B cell (primary cell): Measurements from ENCODE around the gene GRM4. TPM values are rescaled to one million over a fixed set of nuclear protein-coding genes. Genes with fewer than 3 reads are reported as not detected.
"Not testable (repeated sequence)": the region's sequence is repeated elsewhere in the genome, so short reads cannot be mapped to it uniquely, and the experiment has no call there.

Experiments used
- ATAC-seq: fragments of 200-7000 bp; cut with Tn5 transposase; one replicate; pipeline ENCODE4 v1.10.0; 2021; ENCODE audit warnings: low read depth, mild to moderate bottlenecking, moderate number of reproducible peaks, moderate library complexity
- CTCF ChIA-PET: fragments of 350-600 bp; sonication (Branson Sonifier 250); formaldehyde crosslinking; loops from one replicate; lab custom pipeline; 2021; ENCODE audit warnings: antibody characterized with exemption, inconsistent platforms; lab: Charles Lee
- POLR2A ChIA-PET: fragments of 350-600 bp; sonication (Branson Sonifier 250); formaldehyde crosslinking; loops from one replicate; lab custom pipeline; 2021; ENCODE audit warnings: antibody characterized with exemption; lab: Charles Lee
- DNase-seq: peaks from one replicate; pipeline ENCODE4 v3.0.0; 2013
- H2AFZ ChIP-seq: 2 replicates; pipeline ENCODE4 v1.6.1; 2012; ENCODE audit warnings: mild to moderate bottlenecking, low read depth, low read length; ENCODE audit not compliant: insufficient read depth, poor library complexity, severe bottlenecking
- H3K27ac ChIP-seq, 2 donors: 1 replicate in 1 of 2; 2 replicates in 1 of 2; pipeline ENCODE4 v1.5.1; 2012 to 2013; ENCODE audit warnings: low read length in 2 of 2, mild to moderate bottlenecking in 2 of 2, moderate library complexity in 1 of 2
- H3K27me3 ChIP-seq, 4 experiments: fragments of 200-600 bp in 1 of 4; sonication (generic) in 1 of 4; replicated peaks in 1 of 4; 1 replicate in 2 of 4; 2 replicates in 2 of 4; pipeline versions ENCODE4 v1.6.1 to v1.7.0; 2013 to 2016; ENCODE audit warnings: low read length in 3 of 4, mild to moderate bottlenecking in 2 of 4, mixed read lengths in 1 of 4, moderate library complexity in 1 of 4; ENCODE audit not compliant: insufficient read depth in 4 of 4, control insufficient read depth in 3 of 4; ENCODE audit errors: control extremely low read depth in 1 of 4
- H3K36me3 ChIP-seq, 2 experiments: replicated peaks in 1 of 2; 1 replicate in 1 of 2; 2 replicates in 1 of 2; pipeline versions ENCODE4 v1.6.1 to v1.7.1; 2013; ENCODE audit warnings: low read length in 1 of 2; ENCODE audit not compliant: insufficient read depth in 2 of 2, control insufficient read depth in 1 of 2; ENCODE audit errors: control extremely low read depth in 1 of 2, extremely low read depth in 1 of 2
- H3K4me1 ChIP-seq, 2 donors: fragments of 200-600 bp in 1 of 2; sonication (generic) in 1 of 2; 1 replicate in 1 of 2; 2 replicates in 1 of 2; pipeline versions ENCODE4 v1.5.1 to v1.6.1; 2013 to 2017; ENCODE audit warnings: low read length in 2 of 2; ENCODE audit not compliant: control insufficient read depth in 2 of 2, insufficient read depth in 2 of 2
- H3K4me2 ChIP-seq: replicated peaks from 2 replicates; pipeline ENCODE3; 2012; ENCODE audit warnings: mild to moderate bottlenecking, low read depth, low read length; ENCODE audit not compliant: poor library complexity, severe bottlenecking
- H3K4me3 ChIP-seq, 5 experiments: fragments of 200-600 bp in 1 of 5; sonication (generic) in 1 of 5; 1 replicate in 3 of 5; 2 replicates in 2 of 5; pipeline versions ENCODE4 v1.5.1 to v1.7.0; 2011 to 2016; ENCODE audit warnings: low read length in 4 of 5, mild to moderate bottlenecking in 4 of 5, low read depth in 2 of 5, control low read depth in 1 of 5, moderate library complexity in 1 of 5; ENCODE audit not compliant: insufficient read depth in 1 of 5; ENCODE audit errors: control extremely low read depth in 1 of 5, extremely low read depth in 1 of 5
- H3K79me2 ChIP-seq: fragments of 200-600 bp; sonication (generic); one replicate; pipeline ENCODE4 v1.6.0; 2016; ENCODE audit warnings: low read length; ENCODE audit not compliant: control insufficient read depth, insufficient read depth
- H3K9ac ChIP-seq: fragments of 200-600 bp; sonication (generic); 2 replicates; pipeline ENCODE4 v1.6.1; 2017; ENCODE audit warnings: mild to moderate bottlenecking, low read length, moderate library complexity
- H3K9me3 ChIP-seq, 3 donors: one replicate each; pipeline versions ENCODE4 v1.6.1 to v1.7.1; 2013; ENCODE audit warnings: low read length in 2 of 3; ENCODE audit not compliant: control insufficient read depth in 2 of 3, insufficient read depth in 1 of 3; ENCODE audit errors: control extremely low read depth in 1 of 3
- H4K20me1 ChIP-seq: 2 replicates; pipeline ENCODE4 v1.6.0; 2012; ENCODE audit warnings: mild to moderate bottlenecking, low read length; ENCODE audit not compliant: insufficient read depth, control insufficient read depth, poor library complexity, severe bottlenecking
- H3K27ac Mint-ChIP-seq: one replicate; pipeline ENCODE4 v1.8.0; 2021; ENCODE audit warnings: mixed read lengths
- H3K27me3 Mint-ChIP-seq: one replicate; pipeline ENCODE4 v1.8.0; 2021; ENCODE audit warnings: mixed read lengths
- H3K4me1 Mint-ChIP-seq: one replicate; pipeline ENCODE4 v1.8.0; 2021; ENCODE audit warnings: mixed read lengths
- H3K4me3 Mint-ChIP-seq: one replicate; pipeline ENCODE4 v1.8.0; 2021; ENCODE audit warnings: mixed read lengths
- H3K9me3 Mint-ChIP-seq: one replicate; pipeline ENCODE4 v1.8.0; 2022; ENCODE audit warnings: mixed read lengths; ENCODE audit not compliant: insufficient read depth
- EZH2 ChIP-seq: IDR thresholded peaks from 2 replicates; pipeline ENCODE4 v1.6.1; 2012; ENCODE audit warnings: borderline replicate concordance, low read depth, mild to moderate bottlenecking, moderate library complexity, low read length; ENCODE audit not compliant: insufficient read depth, poor library complexity, severe bottlenecking
- WGBS: methylation state at CpG from one replicate; pipeline ENCODE4 v1.1.5; 2013; ENCODE audit warnings: missing lambda C conversion rate; ENCODE audit not compliant: insufficient coverage; 5-methylcytosine and 5-hydroxymethylcytosine counted together
- intact Hi-C: fragments of 100-400 bp; cut with micrococcal nuclease; formaldehyde crosslinking; loops from one replicate; pipeline ENCODE4 v1.10.0; 2022
- polyA plus RNA-seq: library from polyadenylated mRNA; depleted of rRNA; stranded (reverse); fragments of >200 nt; gene quantifications from 2 replicates; pipeline ENCODE4 v1.2.3, GENCODE V29; 2012
- total RNA-seq, 2 donors: library from RNA; stranded (reverse); fragments of 120-200 nt in 1 of 2; gene quantifications; 1 replicate in 1 of 2; 2 replicates in 1 of 2; pipeline versions ENCODE4 v1.2.3 to v1.2.4, GENCODE V29; 2013 to 2022
- TF ChIP-seq, protein P1 (sequence below): fragments of 200-600 bp; IDR thresholded peaks from one replicate; pipeline ENCODE4 v1.8.0; 2022; ENCODE audit warnings: antibody characterized with exemption, mild to moderate bottlenecking

The GRM4 gene
- total and polyA plus RNA-seq, 2 donors (not counting 1 experiment from before 2014, with no cell fraction given): 0.04 TPM; not detected in 1

DNA sequence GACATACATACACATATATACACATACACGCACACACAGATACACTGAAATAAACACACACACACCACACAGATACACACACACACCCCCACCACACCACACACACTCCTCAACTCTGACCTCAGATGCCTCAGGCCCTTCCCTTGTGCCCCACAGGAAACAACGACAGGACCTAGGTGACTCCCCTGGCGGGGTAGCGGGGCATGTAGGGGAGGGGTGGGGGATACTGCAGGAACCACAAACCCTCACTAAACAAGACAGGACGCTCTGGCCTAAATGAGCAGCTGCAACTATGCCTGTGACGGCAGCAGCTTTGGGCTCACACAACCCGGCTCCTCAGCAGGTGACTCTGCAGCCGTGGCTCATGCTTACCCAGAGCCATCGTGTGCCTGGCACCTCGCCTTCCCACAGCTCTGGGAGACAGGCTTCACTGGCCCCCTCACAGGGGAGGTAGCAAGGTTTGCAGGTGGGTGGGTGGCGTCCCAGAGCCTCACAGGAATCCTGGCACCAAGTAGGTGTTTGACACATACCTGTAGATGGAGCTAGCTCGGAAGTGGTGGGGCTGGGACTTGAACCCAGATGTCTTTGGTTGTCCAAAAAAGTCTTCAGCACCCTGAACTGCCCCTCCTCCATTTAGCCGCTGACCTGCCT, 100.8 kb downstream of the GRM4 start:
- no peaks in the 10 kb centered on the region for H3K36me3 ChIP-seq
- H3K9me3 Mint-ChIP-seq: no peaks in the 10 kb centered on the region
- no peak overlapping the region for H3K27ac Mint-ChIP-seq
- no peak for TF ChIP-seq EZH2
- TF ChIP-seq, protein P1, sequence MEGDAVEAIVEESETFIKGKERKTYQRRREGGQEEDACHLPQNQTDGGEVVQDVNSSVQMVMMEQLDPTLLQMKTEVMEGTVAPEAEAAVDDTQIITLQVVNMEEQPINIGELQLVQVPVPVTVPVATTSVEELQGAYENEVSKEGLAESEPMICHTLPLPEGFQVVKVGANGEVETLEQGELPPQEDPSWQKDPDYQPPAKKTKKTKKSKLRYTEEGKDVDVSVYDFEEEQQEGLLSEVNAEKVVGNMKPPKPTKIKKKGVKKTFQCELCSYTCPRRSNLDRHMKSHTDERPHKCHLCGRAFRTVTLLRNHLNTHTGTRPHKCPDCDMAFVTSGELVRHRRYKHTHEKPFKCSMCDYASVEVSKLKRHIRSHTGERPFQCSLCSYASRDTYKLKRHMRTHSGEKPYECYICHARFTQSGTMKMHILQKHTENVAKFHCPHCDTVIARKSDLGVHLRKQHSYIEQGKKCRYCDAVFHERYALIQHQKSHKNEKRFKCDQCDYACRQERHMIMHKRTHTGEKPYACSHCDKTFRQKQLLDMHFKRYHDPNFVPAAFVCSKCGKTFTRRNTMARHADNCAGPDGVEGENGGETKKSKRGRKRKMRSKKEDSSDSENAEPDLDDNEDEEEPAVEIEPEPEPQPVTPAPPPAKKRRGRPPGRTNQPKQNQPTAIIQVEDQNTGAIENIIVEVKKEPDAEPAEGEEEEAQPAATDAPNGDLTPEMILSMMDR: no peak
- ATAC-seq (peak; percentile 21), DNase-seq (no peak)
- H3K4me1 Mint-ChIP-seq: peaks cover 11% of the 10 kb centered on the region
- peaks cover 0 to 20% (median 0%) of the 10 kb centered on the region in 3 donors for H3K9me3 ChIP-seq
- CTCF ChIA-PET: no interaction called here
- no peaks in the 10 kb centered on the region for H4K20me1 ChIP-seq
- no peak overlapping the region for H3K27ac ChIP-seq
- no peak overlapping the region for H3K4me3 ChIP-seq
- H3K27me3 Mint-ChIP-seq: peaks cover 10% of the 10 kb centered on the region
- no peaks in the 10 kb centered on the region for H3K79me2 ChIP-seq
- no peaks in the 10 kb centered on the region for H3K4me1 ChIP-seq
- H3K4me3 Mint-ChIP-seq: no peak overlapping the region
- H3K27me3 ChIP-seq: no peaks in the 10 kb centered on the region
- 30% methylated on average over 9 of the region's 13 CpGs for WGBS
- no peak overlapping the region for H2AFZ ChIP-seq
- H3K4me2 ChIP-seq: no peak overlapping the region
- no peak overlapping the region for H3K9ac ChIP-seq
- intact Hi-C loops: no loop called here
- POLR2A ChIA-PET: no interaction called here

DNA sequence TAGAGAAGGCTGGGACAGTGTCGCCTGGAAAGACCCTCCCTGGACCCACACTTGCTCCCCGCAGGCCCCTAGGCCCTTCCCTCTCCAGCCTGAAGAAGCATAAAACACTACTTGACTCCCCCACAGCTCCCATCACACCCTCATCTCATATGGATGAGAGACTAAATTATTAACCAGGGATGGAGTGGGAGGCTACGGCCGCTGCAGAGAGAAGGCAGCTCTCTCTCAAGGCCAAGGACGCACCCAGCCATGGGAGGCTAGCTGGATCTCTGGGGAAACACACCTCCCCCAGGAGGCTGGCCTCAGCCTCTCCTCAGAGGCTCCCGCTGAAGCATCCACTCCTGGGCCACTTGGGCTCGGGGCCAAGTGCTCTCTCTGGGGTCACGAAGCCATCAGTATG, 102.5 kb downstream of the GRM4 start:
- no peak overlapping the region for H3K27ac Mint-ChIP-seq
- ATAC-seq: no peak
- H3K4me2 ChIP-seq: no peak overlapping the region
- intact Hi-C loops: no loop called here
- H3K27ac ChIP-seq: no peak overlapping the region
- H3K9me3 Mint-ChIP-seq: no peaks in the 10 kb centered on the region
- TF ChIP-seq EZH2: no peak
- TF ChIP-seq, protein P1: no peak
- H3K79me2 ChIP-seq: no peaks in the 10 kb centered on the region
- H3K4me3 ChIP-seq: no peak overlapping the region
- peaks cover 0 to 7% (median 0%) of the 10 kb centered on the region in 3 donors for H3K9me3 ChIP-seq
- H3K36me3 ChIP-seq: no peaks in the 10 kb centered on the region
- no peak overlapping the region for H3K4me3 Mint-ChIP-seq
- ChIA-PET POLR2A (no interaction called here), CTCF (interaction anchor here (1.2 kb wide), 1 partner anchor 12 kb away, joined by 5 read pairs; no protein-coding TSS in a partner anchor)
- no peaks in the 10 kb centered on the region for H3K4me1 ChIP-seq
- DNase-seq: no peak
- H3K27me3 ChIP-seq: no peaks in the 10 kb centered on the region
- H3K27me3 Mint-ChIP-seq: peaks cover 3% of the 10 kb centered on the region
- peaks cover 11% of the 10 kb centered on the region for H3K4me1 Mint-ChIP-seq
- no peaks in the 10 kb centered on the region for H4K20me1 ChIP-seq
- H3K9ac ChIP-seq: no peak overlapping the region
- no peak overlapping the region for H2AFZ ChIP-seq
- WGBS: 94% methylated on average over 6 of the region's 8 CpGs

DNA sequence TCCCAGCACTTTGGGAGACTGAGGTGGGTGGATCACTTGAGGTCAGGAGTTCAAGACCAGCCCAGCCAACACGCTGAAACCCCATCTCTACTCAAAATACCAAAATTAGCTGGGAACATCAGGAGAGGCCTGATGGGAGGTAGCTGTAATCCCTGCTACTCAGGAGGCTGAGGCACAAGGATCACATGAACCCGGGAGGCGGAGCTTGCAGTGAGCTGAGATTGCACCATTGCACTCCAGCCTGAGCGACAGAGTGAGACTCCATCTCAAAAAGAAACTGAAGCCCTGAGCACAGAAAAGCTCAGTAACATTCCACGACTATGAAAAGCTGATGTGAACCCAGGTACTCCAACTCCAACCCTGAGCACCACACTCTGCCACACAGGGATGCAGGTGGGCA, 103.9 kb downstream of the GRM4 start:
- POLR2A ChIA-PET: not testable (repeated sequence)

More for the DNA sequence above, 103.9 kb downstream of the GRM4 start:
- H2AFZ ChIP-seq, H3K27me3 Mint-ChIP-seq, intact Hi-C loops, H3K36me3 ChIP-seq, H3K4me2 ChIP-seq, DNase-seq, H4K20me1 ChIP-seq, H3K27me3 ChIP-seq, H3K4me3 ChIP-seq, H3K4me3 Mint-ChIP-seq, H3K4me1 ChIP-seq, H3K27ac Mint-ChIP-seq, H3K27ac ChIP-seq, ATAC-seq, H3K79me2 ChIP-seq, H3K9me3 Mint-ChIP-seq, H3K9me3 ChIP-seq, H3K9ac ChIP-seq: not testable (repeated sequence)
- CTCF ChIA-PET: interaction anchor here (1.2 kb wide), 1 partner anchor 13 kb away, joined by 5 read pairs; no protein-coding TSS in a partner anchor
- WGBS: 83% methylated on average over 2 of the region's 5 CpGs
- peaks cover 11% of the 10 kb centered on the region for H3K4me1 Mint-ChIP-seq
